ENCODE measurements around the gene AFAP1.

DNA sequence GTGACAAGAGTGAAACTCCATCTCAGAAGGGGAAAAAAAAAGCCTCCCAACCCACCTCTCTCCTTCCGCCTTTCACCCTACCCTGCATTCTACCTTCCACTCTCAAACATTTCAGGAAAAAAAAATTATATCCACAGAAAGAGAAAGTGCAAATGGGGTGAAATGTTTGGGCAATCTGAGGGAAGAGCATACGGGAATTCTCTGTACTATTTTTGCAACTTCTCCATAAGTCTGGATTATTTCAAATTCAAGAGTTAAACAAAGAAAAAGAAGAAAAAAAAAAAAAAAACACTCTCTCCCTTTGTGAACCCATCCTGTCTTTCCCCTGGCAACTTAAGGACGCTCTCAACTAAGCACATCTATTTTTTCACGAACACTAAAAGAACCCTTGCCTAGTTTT, 41.3 kb downstream of the AFAP1 start:
- TF ChIP-seq, protein P1, sequence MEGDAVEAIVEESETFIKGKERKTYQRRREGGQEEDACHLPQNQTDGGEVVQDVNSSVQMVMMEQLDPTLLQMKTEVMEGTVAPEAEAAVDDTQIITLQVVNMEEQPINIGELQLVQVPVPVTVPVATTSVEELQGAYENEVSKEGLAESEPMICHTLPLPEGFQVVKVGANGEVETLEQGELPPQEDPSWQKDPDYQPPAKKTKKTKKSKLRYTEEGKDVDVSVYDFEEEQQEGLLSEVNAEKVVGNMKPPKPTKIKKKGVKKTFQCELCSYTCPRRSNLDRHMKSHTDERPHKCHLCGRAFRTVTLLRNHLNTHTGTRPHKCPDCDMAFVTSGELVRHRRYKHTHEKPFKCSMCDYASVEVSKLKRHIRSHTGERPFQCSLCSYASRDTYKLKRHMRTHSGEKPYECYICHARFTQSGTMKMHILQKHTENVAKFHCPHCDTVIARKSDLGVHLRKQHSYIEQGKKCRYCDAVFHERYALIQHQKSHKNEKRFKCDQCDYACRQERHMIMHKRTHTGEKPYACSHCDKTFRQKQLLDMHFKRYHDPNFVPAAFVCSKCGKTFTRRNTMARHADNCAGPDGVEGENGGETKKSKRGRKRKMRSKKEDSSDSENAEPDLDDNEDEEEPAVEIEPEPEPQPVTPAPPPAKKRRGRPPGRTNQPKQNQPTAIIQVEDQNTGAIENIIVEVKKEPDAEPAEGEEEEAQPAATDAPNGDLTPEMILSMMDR (IDR thresholded peaks at IDR 0.05) = no peak
- TF ChIP-seq POLR2A (IDR thresholded peaks at IDR 0.05) = no peak
